Effector CD8-positive, alpha-beta T cell (primary cell): ENCODE measurements around the gene TRAM2.

Experiments
- DNase-seq: peaks from one replicate; lab custom pipeline; 2025; lab: John Stamatoyannopoulos, UW

Gene TRAM2

DNA sequence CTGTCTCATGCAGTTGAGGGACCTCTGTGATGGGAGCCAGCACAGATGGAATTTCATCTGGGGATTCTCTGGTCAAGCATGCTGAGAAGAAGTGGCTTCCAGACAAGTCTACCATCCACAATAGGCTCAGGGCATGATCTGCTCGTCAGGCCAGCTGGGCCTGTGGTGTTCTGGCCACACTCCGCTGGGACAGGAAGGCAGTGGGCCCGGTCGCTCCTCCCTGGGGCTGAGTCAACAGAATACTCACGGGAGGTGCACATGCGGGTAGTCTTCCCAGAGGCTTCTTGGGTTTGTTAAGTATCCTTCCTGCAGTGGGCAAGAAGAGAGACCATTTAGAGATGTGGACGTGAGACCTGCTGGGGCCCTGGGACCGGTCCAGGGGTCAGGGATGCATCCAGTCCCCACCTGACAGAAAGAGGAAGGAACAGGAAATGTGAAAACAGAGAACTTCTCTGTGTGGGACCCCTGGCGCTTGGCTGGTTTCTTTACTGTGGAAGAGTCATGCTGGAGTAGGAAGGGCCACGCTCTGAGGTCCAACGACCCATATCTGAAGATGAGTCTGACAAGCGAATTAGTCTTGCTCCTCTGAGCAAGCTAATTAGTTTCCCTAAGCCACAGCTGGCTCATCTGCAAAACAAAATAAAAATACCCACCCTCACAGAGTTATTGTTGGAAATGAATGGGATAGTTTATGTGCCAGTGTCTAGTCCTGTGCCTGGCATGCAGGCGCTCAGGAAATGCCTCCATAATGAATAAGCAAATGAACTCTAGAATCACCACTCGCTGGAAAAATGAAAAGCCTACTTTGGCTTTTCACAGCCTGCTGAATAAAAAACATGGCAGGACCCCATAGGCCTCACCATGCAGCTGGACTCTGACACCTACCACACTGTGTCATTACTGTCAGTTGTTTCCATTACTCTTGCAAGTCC is 67.3 kb downstream of the TRAM2 start:
- no peak for DNase-seq

GRCh38 chr6:52508261-52508739 is 68.6 kb downstream of the TRAM2 start:
- no peak for DNase-seq

DNA sequence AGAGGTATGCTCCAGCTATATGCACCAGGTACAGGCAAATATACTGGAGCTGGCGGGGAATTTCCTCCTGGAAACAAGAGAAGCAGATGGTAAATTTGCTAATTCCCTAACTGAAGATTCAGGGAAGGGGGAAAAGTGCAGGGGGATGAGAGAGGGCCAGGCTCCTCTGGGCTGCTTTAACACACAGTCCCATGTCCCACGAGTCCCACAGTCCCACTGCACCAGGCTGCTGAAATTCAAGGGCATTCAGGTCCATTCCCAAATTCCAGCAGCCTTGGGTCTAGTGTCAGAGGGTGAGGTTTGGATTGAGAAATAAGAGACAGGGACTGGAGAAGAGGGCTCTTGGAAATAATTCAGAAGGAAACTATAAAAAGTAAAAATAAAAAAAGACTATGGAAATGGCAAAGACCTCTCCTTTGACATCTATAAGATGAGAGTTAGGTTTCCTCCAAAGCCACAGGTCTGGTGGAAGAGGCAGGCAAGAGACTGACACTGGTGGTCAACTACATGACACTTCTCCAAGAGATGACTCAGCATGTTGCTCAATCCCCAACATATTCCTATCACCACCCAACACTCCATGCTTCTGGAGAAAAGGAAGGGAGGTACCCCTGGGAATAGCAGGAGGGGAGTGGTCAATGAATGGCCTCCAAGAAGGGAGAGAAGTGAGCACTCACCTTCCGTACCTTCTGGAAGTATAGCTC is 69.2 kb downstream of the TRAM2 start:
- no peak for DNase-seq

GRCh38 chr6:52506476-52506875 is 70.4 kb downstream of the TRAM2 start:
- DNase-seq: no peak

- no peak for DNase-seq
These were observed 71.0 kb downstream of the TRAM2 start for GRCh38 chr6:52505726-52506409.

- no peak for DNase-seq
These were observed 72.1 kb downstream of the TRAM2 start for GRCh38 chr6:52504782-52505136.

- DNase-seq: no peak
These were observed 72.7 kb downstream of the TRAM2 start for GRCh38 chr6:52503851-52504781.

- DNase-seq: no peak
These were observed 73.5 kb downstream of the TRAM2 start for GRCh38 chr6:52503323-52503747.

- DNase-seq: no peak
These were observed 74.4 kb downstream of the TRAM2 start for GRCh38 chr6:52502306-52503029.

DNA sequence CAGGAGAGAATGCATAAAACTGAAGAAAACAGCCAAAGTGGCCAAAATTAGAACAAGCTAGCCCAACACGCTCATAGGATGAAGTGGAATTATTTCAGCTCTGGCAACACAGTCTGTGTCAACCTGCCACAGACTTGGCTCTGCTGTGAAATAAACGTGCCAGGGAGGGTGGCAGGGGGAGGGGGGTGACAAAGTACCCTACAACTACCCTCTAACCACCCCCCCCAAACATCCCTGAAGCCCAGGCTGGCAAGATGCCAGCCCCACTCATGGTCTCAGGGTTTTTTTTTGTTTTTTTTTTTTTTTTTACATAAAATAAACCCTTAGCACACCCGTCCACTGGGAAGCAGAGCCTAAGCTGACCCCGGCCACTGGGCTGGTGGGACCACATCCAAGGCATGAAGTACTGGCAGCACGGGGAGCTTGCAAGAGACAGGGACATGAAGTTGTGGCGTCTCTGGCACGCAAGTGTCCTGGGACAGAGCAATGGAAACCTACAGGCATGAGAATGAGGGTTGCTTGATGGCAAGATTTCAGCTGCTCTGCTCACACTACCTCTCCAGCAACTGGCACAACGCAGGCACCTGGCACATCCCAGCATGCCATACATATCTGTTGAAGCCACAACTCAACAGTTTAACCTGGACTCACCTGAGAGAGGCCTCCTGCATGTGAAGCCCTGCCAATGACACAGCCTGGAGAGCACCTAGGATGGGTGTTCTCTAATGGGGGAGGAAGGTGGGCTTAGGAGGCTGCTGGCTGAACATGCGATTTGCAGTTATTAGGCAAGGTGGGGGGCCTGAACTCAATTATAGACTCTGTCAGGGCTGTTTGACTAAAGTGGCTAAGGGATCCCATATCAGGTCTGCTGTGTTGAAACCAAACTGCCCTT is 76.4 kb downstream of the TRAM2 start:
- DNase-seq: no peak

DNA sequence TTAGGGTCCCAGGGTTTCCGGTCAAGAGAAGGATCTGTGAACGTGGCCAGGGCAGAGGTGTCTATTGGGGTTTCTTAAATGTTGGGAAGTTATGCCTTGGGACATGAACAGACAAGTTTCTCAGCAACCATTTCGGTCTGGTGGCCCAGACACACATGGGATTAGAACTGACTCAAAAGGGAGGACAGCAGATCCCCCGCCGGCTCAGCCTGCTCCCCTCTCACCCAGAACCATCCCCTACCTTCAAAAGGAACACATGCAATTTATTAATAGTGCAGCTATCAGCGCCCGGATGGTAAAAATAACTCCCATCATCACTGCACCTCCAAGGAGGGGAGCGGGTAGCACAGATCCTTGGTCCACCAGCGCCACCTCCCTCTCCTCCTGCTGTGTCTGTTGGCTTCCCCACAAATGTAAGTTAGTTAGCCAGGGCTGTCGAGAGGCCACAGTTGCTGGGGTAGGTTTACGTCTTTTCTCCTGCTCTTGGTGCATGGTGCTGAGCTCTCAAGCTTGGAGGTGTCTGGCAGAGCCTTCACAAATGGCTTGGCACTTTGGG is 77.1 kb downstream of the TRAM2 start:
- DNase-seq: no peak

GRCh38 chr6:52499026-52499425 is 77.8 kb downstream of the TRAM2 start:
- no peak for DNase-seq

GRCh38 chr6:52498538-52499017 is 78.3 kb downstream of the TRAM2 start:
- DNase-seq: no peak

- DNase-seq: no peak
These were observed 79.0 kb downstream of the TRAM2 start for GRCh38 chr6:52497652-52498408.

- no peak for DNase-seq
These were observed 80.2 kb downstream of the TRAM2 start for GRCh38 chr6:52496631-52497030.

- DNase-seq: no peak
These were observed 80.9 kb downstream of the TRAM2 start for GRCh38 chr6:52495922-52496321.

- no peak for DNase-seq
These were observed 82.4 kb downstream of the TRAM2 start for GRCh38 chr6:52494298-52495072.

DNA sequence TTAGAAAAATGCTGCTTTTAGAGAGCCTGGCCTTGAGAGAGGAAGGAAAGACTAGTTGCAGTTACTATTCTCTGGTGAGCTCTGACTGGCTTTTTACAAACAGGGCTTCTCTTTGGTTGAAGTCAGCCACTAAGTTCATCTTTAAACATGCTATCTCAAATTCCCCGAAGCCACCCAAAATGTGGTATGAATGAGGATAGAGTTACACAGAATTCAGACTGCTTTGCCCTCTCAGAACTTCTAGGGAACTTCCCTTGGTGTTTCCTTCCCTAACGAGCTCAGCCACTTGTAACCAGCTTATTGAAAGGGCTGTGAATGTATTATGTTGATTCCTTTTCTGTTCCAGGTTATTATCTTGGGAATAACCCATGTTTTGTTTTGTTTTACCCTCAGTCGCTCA is 83.2 kb downstream of the TRAM2 start:
- DNase-seq: no peak
